Muscle of back (tissue), 13 donors: ENCODE data around the gene OR6B3. TPM values are rescaled to one million over a fixed set of nuclear protein-coding genes. Genes with fewer than 3 reads are reported as not detected.

Source experiments
- DNase-seq, 3 donors: peaks; one replicate each; pipeline versions ENCODE4 v3.0.0 to v3.0.0-alpha.2; 2013
- long read RNA-seq, 9 donors: transcript quantifications; one replicate each; lab custom pipeline, GENCODE V29; 2026
- polyA plus RNA-seq, 10 donors: library from polyadenylated mRNA; unstranded; fragments of 120-200 nt; gene quantifications; one replicate each; pipeline ENCODE4 v1.2.1, GENCODE V29; 2013; ENCODE audit not compliant: insufficient read length in 10 of 10

Gene OR6B3
- polyA plus RNA-seq = not detected
- long read RNA-seq, donor 1 = 0 reads
- long read RNA-seq, donor 2 = 0 reads
- long read RNA-seq, donor 3 = 0 reads
- long read RNA-seq, donor 4 = 0 reads
- long read RNA-seq, donor 5 = 0 reads
- long read RNA-seq, donor 6 = 0 reads
- long read RNA-seq, donor 7 = 0 reads
- long read RNA-seq, donor 8 = 0 reads
- long read RNA-seq, donor 9 = 0 reads

DNA sequence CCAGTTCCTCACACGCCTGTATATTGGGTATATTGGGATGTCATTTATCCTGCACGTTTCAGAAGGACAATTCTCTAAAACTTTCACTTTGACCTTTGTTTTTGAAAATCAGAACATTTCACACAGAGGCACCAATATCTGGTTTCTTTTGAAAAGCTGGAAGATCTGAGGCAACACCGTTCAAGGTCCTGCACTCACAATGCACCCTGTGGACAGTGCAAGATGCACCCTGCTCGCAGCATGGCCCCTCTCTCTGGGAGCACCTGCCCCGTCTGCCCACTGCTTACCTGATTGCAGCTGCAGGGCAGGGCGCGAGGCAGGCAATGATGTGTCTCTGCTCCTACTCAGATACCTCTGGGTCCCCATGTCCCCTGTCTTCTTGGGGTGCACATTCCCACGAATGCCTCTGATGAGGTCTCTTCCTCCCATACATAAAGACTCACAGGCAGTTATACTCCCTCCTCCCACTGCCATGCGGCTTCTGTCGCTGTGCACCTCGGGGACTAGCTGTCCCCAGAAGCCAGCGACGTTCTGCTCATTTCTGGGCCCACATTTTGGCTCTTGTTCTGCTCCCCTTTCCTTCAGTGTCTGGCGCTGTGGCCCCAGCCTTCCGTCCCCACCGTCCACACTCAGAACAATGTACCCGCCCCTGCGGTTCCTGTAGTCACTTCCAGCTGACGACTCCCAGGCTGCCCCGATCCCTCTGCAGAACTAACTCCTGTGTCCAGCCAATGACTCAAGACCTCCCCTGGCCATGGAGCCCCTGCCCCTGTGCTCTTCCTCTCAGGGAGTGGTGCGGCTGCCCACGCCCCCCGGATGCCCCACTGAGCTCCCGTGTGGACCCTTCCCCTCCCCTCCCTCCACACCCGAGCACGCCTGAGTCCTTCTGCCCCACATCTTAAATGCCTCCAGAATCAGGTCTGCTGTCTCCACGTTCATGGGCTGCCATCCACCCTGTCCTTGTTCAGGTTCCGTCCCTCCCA is at the start of gene OR6B3:
Gene OR6B3 (minus strand): TSS at position 349 of the 983 bp plus-strand sequence.
- DNase-seq = no peak

GRCh38 chr2:240098349-240098748 is 45.0 kb upstream of the OR6B3 start:
- DNase-seq = no peak

- no peak for DNase-seq
Measured at GRCh38 chr2:240095556-240096523, 42.5 kb upstream of the OR6B3 start.

- no peak for DNase-seq
Measured at GRCh38 chr2:240089306-240089705, 36.0 kb upstream of the OR6B3 start.

- DNase-seq = no peak
Measured at GRCh38 chr2:240086563-240086962, 33.2 kb upstream of the OR6B3 start.

GRCh38 chr2:240078631-240079030 is 25.3 kb upstream of the OR6B3 start:
- DNase-seq = no peak

DNA sequence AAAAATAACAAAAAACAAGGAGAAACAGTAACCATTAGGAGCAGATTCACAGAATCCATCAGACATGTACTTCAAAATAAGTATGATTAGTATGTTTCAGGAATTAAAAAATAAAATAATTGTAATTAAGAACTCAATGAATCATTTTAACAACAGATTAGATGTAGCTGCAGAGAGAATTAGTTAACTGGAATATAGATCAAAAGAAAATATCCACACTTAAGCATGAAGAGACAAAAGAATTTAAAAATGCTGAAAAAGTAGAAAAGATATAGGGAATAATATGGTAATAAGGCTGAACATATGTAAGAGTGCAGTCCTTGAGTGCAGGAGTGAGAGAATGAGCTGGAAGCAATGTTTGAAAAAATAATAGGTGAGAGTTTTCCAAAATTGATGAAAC is 24.1 kb upstream of the OR6B3 start:
- no peak for DNase-seq

DNA sequence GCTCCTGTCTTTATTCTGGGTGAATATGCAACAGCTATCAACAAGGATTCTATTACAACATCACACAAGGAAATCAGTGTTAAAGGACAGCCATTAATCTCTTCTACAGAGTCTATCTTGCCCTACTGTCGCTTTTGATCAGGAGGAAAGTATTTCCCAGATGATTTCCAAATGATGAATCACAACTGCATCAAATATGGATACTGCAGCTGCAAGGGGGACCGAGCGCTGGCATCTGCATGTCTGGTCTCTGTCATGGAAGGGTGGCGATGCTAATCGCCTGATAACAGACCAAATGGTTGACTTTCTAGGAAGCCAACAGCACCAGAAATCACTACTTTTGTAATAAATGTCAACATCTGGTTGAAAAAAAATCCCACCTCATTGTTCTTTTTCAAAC is 21.2 kb upstream of the OR6B3 start:
- no peak for DNase-seq

DNA sequence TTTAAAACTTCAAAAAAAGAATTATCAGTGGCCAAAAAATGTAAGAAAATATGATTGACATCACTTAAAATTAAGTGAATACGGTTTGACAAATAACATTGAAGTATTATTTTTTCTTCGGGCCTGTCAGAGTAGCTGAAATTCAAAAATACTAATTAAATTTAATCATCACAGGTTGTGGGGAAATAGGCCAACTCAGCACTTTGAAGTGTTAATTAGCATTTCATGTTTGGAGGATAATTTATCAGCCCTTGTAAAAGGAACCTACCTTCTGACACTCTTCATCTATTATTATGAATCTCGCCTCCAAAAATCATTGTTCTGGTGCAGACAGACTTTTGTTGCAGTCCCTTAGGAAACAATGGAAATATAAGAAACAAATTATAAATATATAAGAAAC is 17.6 kb upstream of the OR6B3 start:
- DNase-seq = no peak

DNA sequence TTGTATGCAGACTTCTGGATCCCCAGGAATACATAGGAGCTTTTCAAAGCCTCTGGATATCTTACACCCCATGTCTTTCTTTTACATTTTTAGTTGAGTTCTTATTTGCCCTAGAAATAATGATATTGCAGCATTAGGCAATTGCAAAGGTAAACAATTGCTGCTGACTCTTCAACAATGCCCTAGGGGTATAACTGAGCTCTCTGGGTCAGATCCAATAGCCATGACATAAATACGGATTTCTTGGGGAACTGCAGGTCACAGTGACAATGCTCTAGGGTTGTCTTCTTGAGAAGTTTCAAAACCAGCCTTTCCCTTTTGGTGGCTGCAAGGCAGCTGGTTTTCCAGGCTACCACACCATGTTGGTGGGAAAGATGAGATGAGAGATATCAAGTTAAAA is 16.5 kb upstream of the OR6B3 start:
- DNase-seq = no peak

DNA sequence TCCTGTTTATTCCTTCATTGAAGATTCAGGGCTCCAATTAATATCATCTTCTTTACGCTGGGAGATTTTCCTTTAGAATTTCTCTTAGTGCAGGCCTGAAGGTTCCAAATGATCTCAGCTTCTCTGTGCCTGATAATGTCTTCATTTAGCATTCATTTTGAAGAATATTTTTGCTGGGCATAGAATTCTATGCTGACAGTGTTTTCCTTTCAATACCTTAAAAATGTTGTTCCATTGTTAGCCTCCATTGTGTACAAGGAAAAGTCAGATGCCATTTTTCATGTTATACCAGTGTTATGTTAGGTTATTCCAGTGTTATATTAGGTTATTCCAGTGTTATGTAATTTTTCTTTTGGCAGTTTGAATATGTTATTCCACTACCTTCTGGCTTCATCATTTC is 14.9 kb upstream of the OR6B3 start:
- DNase-seq = no peak

DNA sequence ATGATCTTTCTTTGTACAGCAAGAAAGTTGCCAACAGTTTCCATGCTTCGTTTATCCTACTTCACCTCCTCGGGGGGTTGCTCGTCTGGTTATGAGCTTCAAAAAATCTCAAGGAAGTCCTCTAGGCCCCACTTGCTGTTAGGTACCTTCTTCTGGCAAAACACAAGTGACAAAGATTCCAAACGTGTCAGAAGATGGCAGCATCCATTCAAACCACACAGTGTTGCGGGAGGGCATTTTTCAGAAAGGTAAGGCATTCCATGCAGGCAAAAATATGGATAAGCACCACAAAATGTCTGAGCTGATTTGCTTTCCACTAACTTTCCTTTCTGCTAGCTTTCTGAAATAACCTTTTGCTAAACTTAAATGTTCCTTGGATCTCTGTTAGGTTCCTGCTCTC is 13.2 kb upstream of the OR6B3 start:
- no peak for DNase-seq

DNA sequence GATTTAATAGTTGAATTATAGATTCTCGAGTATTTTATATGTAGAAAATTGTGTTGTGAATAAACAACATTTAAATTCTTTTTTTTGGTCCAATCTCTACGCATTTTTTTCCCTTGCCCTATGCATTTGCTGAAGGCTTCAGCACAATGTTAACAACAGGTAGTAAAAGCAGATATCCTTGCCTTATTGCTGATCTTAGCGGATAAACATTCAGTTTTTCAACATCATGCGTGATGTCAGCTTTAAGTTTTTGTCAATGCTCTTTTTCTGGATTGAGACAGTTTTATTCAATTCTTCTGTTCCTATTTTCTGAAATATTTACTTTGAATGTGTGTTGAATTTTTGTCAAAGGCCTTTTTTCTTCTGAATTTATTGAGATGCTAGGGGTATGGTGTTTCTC is 11.6 kb upstream of the OR6B3 start:
- DNase-seq = no peak

- peak; percentile 24 to 54 (median 36) for DNase-seq
Measured at GRCh38 chr2:240060977-240061591, 7.8 kb upstream of the OR6B3 start.

- no peak for DNase-seq
Measured at GRCh38 chr2:240056678-240057077, 3.4 kb upstream of the OR6B3 start.

GRCh38 chr2:240055177-240055917 is 2.0 kb upstream of the OR6B3 start:
- DNase-seq = no peak

DNA sequence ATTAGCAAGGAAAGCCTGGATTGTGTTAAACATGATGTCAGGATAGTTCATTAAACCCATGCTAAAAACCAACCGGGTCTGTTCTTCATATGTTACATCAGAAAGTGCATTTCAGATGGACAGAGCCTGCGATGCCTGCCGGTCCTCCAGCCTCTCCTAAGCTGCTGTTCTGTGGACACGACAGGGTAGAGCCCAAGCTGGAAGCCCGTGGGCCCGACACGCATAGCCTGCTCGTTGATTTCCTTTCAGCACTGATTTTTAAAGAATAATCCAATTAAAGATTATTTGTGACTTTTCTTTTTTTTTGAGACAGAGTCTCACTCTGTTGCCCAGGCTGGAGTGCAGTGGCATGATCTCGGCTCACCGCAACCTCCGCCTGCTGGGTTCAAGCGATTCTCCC is 797 bp downstream of the OR6B3 start:
- DNase-seq = no peak

GRCh38 chr2:240051697-240052096 is 1.6 kb downstream of the OR6B3 start:
- DNase-seq = no peak

DNA sequence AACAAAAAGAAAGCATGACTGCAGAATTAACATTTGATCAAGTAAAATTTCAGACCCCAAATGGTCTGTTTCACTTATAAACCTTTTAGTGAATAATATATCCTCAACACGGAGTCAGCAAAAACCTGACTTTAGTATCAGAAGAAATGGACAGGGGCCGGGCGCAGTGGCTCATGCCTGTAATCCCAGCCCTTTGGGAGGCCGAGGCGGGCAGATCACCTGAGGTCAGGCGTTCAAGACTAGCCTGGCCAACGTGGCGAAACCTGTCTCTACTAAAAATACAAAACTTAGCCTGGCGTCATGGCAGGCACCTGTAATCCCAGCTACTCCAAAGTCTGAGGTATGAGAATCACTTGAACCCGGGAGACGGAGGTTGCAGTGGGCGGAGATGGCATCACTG is 3.0 kb downstream of the OR6B3 start:
- no peak for DNase-seq

GRCh38 chr2:240048237-240048636 is 5.1 kb downstream of the OR6B3 start:
- DNase-seq = no peak

DNA sequence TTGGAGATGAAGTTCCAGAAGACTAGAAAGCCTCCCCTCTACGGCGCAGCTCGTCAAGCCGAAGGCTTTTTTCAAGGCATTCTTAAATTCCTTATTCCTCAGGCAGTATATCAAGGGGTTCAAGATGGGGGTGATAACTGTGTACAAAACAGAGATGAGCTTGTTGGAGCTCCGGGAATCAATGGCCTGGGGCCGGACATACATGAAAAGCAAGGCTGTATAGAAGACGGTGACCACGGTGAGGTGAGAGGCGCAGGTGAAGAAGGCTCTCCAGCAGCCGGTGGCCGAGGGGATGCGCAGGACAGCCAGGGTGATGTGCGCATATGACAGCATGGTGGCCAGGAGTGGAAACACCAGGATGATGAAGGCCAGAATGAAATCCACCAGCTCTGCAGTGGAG is 8.2 kb downstream of the OR6B3 start:
- DNase-seq = no peak
